HepG2 (cell line): ENCODE measurements around the gene ODC1. TPM values are rescaled to one million over a fixed set of nuclear protein-coding genes. Genes with fewer than 3 reads are reported as not detected.
A peak's percentile ranks its signal among the peaks of the same experiment; 100 is the strongest.

Experiments used
- ATF7-NPFF ChIP-seq: sonication (generic); formaldehyde crosslinking; IDR thresholded peaks from 2 replicates; pipeline ENCODE4 v1.8.1; 2023; ENCODE audit warnings: mild to moderate bottlenecking, low read depth, missing genetic modification reagents, moderate library complexity
- FOSL2 ChIP-seq: sonication (generic); formaldehyde crosslinking; IDR thresholded peaks from 2 replicates; pipeline ENCODE4 v1.4.0; 2020; ENCODE audit warnings: missing genetic modification reagents
- GABPB1 ChIP-seq: IDR thresholded peaks from 2 replicates; pipeline ENCODE4 v1.6.1; 2016; ENCODE audit warnings: mild to moderate bottlenecking, missing genetic modification reagents, moderate library complexity, missing compliant biosample characterization
- HMG20A ChIP-seq: IDR thresholded peaks from 2 replicates; pipeline ENCODE4 v1.6.1; 2016; ENCODE audit warnings: borderline replicate concordance
- MYC ChIP-seq: sonication (generic); formaldehyde crosslinking; IDR thresholded peaks from 2 replicates; pipeline ENCODE4 v1.9.0; 2021; ENCODE audit warnings: missing genetic modification reagents, borderline replicate concordance
- NCOR1 ChIP-seq: fragments of 200-600 bp; sonication (generic); IDR thresholded peaks from 2 replicates; pipeline ENCODE4 v1.7.0; 2017; ENCODE audit warnings: antibody characterized with exemption, low read length, borderline replicate concordance
- NKX3-1 ChIP-seq: sonication (generic); formaldehyde crosslinking; IDR thresholded peaks from 2 replicates; pipeline ENCODE4 v1.5.0; 2020; ENCODE audit warnings: missing genetic modification reagents
- PAF1 ChIP-seq: IDR thresholded peaks from 2 replicates; pipeline ENCODE4 v1.6.1; 2016; ENCODE audit warnings: missing genetic modification reagents, missing compliant biosample characterization
- SOX5 ChIP-seq: IDR thresholded peaks from 2 replicates; pipeline ENCODE4 v1.6.1; 2016; ENCODE audit warnings: borderline replicate concordance
- SP5 ChIP-seq: IDR thresholded peaks from 2 replicates; pipeline ENCODE4 v1.6.1; 2016; ENCODE audit warnings: low read depth, borderline replicate concordance
- TBX3 ChIP-seq: fragments of 450-650 bp; IDR thresholded peaks from 2 replicates; pipeline ENCODE4 v1.6.1; 2017; ENCODE audit warnings: antibody characterized with exemption, mild to moderate bottlenecking, inconsistent platforms, borderline replicate concordance
- ZNF24 ChIP-seq: fragments of 450-650 bp; IDR thresholded peaks from 2 replicates; pipeline ENCODE4 v1.6.1; 2017; ENCODE audit warnings: antibody characterized with exemption, mild to moderate bottlenecking
- ZNF263 ChIP-seq: sonication (generic); formaldehyde crosslinking; IDR thresholded peaks from 2 replicates; pipeline ENCODE4 v1.4.0; 2020; ENCODE audit warnings: missing genetic modification reagents
- ZNF331 ChIP-seq: sonication (generic); formaldehyde crosslinking; IDR thresholded peaks from 2 replicates; pipeline ENCODE4 v1.4.0; 2020; ENCODE audit warnings: missing genetic modification reagents
- ZNF33B ChIP-seq: sonication (generic); formaldehyde crosslinking; IDR thresholded peaks from 2 replicates; pipeline ENCODE4 v1.5.1; 2020; ENCODE audit warnings: mild to moderate bottlenecking, missing genetic modification reagents
- ZNF891 ChIP-seq: sonication (generic); formaldehyde crosslinking; IDR thresholded peaks from 2 replicates; pipeline ENCODE4 v1.5.0; 2020; ENCODE audit warnings: mild to moderate bottlenecking, missing genetic modification reagents
- polyA plus RNA-seq, 8 experiments: library from polyadenylated mRNA; depleted of rRNA in 3 of 8; stranded (reverse) in 7 of 8; unstranded in 1 of 8; fragments of >200 nt; fragmentation: Illumina TruSeq in 4 of 8; extraction: Trizol in 4 of 8; gene quantifications; 2 replicates each; pipeline versions ENCODE4 v1.2.1 to v1.2.3, GENCODE V29; 2011 to 2016; ENCODE audit warnings: low read depth in 4 of 8, missing spikeins in 1 of 8, mixed read lengths in 1 of 8; ENCODE audit not compliant: insufficient read depth in 1 of 8
- total RNA-seq, 5 experiments: library from RNA; depleted of rRNA; stranded (reverse); fragments of >200 nt; fragmentation: Illumina TruSeq; extraction: Trizol; gene quantifications; 2 replicates each; pipeline ENCODE4 v1.2.3, GENCODE V29; 2016; ENCODE audit warnings: low read depth in 1 of 5
- TF ChIP-seq, protein P1 (sequence below): sonication (generic); formaldehyde crosslinking; IDR thresholded peaks from 2 replicates; pipeline ENCODE4 v1.4.0; 2020; ENCODE audit warnings: missing genetic modification reagents
- TF ChIP-seq, protein P2 (sequence below): sonication (generic); formaldehyde crosslinking; IDR thresholded peaks from 2 replicates; pipeline ENCODE4 v1.5.0; 2020; ENCODE audit warnings: missing genetic modification reagents, mild to moderate bottlenecking, borderline replicate concordance
- TF ChIP-seq, protein P3 (sequence below): sonication (generic); IDR thresholded peaks from 2 replicates; pipeline ENCODE4 v1.6.1; 2016; ENCODE audit warnings: low read depth, borderline replicate concordance
- TF ChIP-seq, protein P4 (sequence below): sonication (generic); formaldehyde crosslinking; IDR thresholded peaks from 2 replicates; pipeline ENCODE4 v1.4.0; 2020; ENCODE audit warnings: missing genetic modification reagents, borderline replicate concordance
- TF ChIP-seq, protein P5 (sequence below): sonication (generic); formaldehyde crosslinking; IDR thresholded peaks from 2 replicates; pipeline ENCODE4 v1.4.0; 2020; ENCODE audit warnings: missing genetic modification reagents, borderline replicate concordance

The ODC1 gene
- total and polyA plus RNA-seq, 2 of the 13 experiments (the other 11 are each of a cell fraction or from before 2014, with no cell fraction given): 142 to 371 TPM

DNA sequence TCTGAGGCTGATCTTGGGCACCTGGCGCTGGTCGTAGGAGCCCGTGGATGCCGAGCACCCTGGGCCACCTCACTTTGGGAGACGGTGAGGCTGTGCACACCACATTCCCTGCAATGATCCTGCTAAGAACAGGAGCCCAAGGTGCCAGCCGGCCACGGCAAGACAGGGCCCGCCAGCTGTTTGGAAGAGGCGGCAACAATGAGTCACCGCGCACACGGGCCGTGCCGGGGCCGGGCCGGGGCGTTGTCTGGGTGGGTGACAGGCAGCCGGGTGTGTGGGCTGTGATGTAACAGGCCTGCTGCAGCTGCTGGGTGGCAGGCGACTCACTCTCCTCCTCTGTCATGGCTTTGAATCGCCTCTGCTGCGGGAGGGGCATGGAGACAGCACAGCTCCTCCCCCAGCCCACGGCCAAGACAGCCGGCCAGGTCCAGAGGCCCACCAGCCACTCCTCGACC lies 49.7 kb upstream of the ODC1 start (continued):
- TF ChIP-seq, protein P1, sequence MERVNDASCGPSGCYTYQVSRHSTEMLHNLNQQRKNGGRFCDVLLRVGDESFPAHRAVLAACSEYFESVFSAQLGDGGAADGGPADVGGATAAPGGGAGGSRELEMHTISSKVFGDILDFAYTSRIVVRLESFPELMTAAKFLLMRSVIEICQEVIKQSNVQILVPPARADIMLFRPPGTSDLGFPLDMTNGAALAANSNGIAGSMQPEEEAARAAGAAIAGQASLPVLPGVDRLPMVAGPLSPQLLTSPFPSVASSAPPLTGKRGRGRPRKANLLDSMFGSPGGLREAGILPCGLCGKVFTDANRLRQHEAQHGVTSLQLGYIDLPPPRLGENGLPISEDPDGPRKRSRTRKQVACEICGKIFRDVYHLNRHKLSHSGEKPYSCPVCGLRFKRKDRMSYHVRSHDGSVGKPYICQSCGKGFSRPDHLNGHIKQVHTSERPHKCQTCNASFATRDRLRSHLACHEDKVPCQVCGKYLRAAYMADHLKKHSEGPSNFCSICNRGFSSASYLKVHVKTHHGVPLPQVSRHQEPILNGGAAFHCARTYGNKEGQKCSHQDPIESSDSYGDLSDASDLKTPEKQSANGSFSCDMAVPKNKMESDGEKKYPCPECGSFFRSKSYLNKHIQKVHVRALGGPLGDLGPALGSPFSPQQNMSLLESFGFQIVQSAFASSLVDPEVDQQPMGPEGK: peak; percentile 43
- no peak for TF ChIP-seq PAF1
- peak; percentile 63 for TF ChIP-seq SOX5 (CRISPR knock-in tag)
- 0 out of 2 replicates have a peak, but pooled peaks have one; percentile 22 for TF ChIP-seq ZNF891 (CRISPR knock-in tag)
- no peak for TF ChIP-seq ZNF33B
- peak; percentile 60; the same call in 1 of the 2 replicates for TF ChIP-seq GABPB1 (CRISPR knock-in tag)
- TF ChIP-seq, protein P2, sequence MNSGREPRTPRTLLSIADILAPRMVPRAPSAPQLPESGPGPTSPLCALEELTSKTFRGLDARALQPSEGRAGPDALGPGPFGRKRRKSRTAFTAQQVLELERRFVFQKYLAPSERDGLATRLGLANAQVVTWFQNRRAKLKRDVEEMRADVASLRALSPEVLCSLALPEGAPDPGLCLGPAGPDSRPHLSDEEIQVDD (CRISPR knock-in tag): no peak
- TF ChIP-seq, protein P3, sequence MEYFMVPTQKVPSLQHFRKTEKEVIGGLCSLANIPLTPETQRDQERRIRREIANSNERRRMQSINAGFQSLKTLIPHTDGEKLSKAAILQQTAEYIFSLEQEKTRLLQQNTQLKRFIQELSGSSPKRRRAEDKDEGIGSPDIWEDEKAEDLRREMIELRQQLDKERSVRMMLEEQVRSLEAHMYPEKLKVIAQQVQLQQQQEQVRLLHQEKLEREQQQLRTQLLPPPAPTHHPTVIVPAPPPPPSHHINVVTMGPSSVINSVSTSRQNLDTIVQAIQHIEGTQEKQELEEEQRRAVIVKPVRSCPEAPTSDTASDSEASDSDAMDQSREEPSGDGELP: peak; percentile 92
- no peak for TF ChIP-seq NCOR1
- peak; percentile 20; the same call in 1 of the 2 replicates for TF ChIP-seq SP5 (CRISPR knock-in tag)
- no peak for TF ChIP-seq ZNF24
- TF ChIP-seq ZNF263 (CRISPR knock-in tag): no peak
- TF ChIP-seq ZNF331: no peak
- 0 out of 2 replicates have a peak, but pooled peaks have one; percentile 28 for TF ChIP-seq ATF7-NPFF (CRISPR knock-in tag)
- peak; percentile 58; the same call in 1 of the 2 replicates for TF ChIP-seq TBX3
- TF ChIP-seq, protein P4, sequence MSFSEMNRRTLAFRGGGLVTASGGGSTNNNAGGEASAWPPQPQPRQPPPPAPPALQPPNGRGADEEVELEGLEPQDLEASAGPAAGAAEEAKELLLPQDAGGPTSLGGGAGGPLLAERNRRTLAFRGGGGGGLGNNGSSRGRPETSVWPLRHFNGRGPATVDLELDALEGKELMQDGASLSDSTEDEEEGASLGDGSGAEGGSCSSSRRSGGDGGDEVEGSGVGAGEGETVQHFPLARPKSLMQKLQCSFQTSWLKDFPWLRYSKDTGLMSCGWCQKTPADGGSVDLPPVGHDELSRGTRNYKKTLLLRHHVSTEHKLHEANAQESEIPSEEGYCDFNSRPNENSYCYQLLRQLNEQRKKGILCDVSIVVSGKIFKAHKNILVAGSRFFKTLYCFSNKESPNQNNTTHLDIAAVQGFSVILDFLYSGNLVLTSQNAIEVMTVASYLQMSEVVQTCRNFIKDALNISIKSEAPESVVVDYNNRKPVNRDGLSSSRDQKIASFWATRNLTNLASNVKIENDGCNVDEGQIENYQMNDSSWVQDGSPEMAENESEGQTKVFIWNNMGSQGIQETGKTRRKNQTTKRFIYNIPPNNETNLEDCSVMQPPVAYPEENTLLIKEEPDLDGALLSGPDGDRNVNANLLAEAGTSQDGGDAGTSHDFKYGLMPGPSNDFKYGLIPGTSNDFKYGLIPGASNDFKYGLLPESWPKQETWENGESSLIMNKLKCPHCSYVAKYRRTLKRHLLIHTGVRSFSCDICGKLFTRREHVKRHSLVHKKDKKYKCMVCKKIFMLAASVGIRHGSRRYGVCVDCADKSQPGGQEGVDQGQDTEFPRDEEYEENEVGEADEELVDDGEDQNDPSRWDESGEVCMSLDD (CRISPR knock-in tag): no peak
- peak; percentile 24; the same call in 1 of the 2 replicates for TF ChIP-seq MYC (CRISPR knock-in tag)
- TF ChIP-seq HMG20A (CRISPR knock-in tag): peak; percentile 30; the same call in 1 of the 2 replicates
- TF ChIP-seq FOSL2 (CRISPR knock-in tag): peak; percentile 97
- TF ChIP-seq, protein P5, sequence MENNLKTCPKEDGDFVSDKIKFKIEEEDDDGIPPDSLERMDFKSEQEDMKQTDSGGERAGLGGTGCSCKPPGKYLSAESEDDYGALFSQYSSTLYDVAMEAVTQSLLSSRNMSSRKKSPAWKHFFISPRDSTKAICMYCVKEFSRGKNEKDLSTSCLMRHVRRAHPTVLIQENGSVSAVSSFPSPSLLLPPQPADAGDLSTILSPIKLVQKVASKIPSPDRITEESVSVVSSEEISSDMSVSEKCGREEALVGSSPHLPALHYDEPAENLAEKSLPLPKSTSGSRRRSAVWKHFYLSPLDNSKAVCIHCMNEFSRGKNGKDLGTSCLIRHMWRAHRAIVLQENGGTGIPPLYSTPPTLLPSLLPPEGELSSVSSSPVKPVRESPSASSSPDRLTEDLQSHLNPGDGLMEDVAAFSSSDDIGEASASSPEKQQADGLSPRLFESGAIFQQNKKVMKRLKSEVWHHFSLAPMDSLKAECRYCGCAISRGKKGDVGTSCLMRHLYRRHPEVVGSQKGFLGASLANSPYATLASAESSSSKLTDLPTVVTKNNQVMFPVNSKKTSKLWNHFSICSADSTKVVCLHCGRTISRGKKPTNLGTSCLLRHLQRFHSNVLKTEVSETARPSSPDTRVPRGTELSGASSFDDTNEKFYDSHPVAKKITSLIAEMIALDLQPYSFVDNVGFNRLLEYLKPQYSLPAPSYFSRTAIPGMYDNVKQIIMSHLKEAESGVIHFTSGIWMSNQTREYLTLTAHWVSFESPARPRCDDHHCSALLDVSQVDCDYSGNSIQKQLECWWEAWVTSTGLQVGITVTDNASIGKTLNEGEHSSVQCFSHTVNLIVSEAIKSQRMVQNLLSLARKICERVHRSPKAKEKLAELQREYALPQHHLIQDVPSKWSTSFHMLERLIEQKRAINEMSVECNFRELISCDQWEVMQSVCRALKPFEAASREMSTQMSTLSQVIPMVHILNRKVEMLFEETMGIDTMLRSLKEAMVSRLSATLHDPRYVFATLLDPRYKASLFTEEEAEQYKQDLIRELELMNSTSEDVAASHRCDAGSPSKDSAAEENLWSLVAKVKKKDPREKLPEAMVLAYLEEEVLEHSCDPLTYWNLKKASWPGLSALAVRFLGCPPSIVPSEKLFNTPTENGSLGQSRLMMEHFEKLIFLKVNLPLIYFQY (CRISPR knock-in tag): peak; percentile 18; the same call in 1 of the 2 replicates
- TF ChIP-seq NKX3-1 (CRISPR knock-in tag): no peak
